Endothelial cell (in vitro differentiated cells): ENCODE measurements around the gene TWF2. TPM values are rescaled to one million over a fixed set of nuclear protein-coding genes. Genes with fewer than 3 reads are reported as not detected.
A peak's percentile ranks its signal among the peaks of the same experiment; 100 is the strongest.
"Not testable (repeated sequence)": the region's sequence is repeated elsewhere in the genome, so short reads cannot be mapped to it uniquely, and the experiment has no call there.

ENCODE experiments used
- DNase-seq: peaks from one replicate; pipeline ENCODE4 v3.0.0; 2021; ENCODE audit warnings: low spot score
- H3K27ac Mint-ChIP-seq: one replicate; pipeline ENCODE4 v1.8.0; 2021; ENCODE audit warnings: mixed read lengths, inconsistent platforms; ENCODE audit not compliant: unreplicated experiment
- H3K27me3 Mint-ChIP-seq: one replicate; pipeline ENCODE4 v1.8.0; 2021; ENCODE audit warnings: mild to moderate bottlenecking, moderate library complexity, mixed read lengths, inconsistent platforms; ENCODE audit not compliant: unreplicated experiment
- H3K36me3 Mint-ChIP-seq: one replicate; pipeline ENCODE4 v1.8.0; 2021; ENCODE audit warnings: mild to moderate bottlenecking, low read depth, mixed read lengths, inconsistent platforms; ENCODE audit not compliant: unreplicated experiment
- H3K4me1 Mint-ChIP-seq: one replicate; pipeline ENCODE4 v1.8.0; 2021; ENCODE audit warnings: mild to moderate bottlenecking, mixed read lengths, inconsistent platforms; ENCODE audit not compliant: unreplicated experiment
- H3K4me3 Mint-ChIP-seq: one replicate; pipeline ENCODE4 v1.8.0; 2021; ENCODE audit warnings: mild to moderate bottlenecking, mixed read lengths, inconsistent platforms; ENCODE audit not compliant: unreplicated experiment
- H3K9me3 Mint-ChIP-seq: one replicate; pipeline ENCODE4 v1.8.0; 2021; ENCODE audit warnings: mixed read lengths, inconsistent platforms; ENCODE audit not compliant: unreplicated experiment
- long read RNA-seq: library from polyadenylated mRNA; unstranded; transcript quantifications from one replicate; pipeline ENCODE4 v2.0.0, GENCODE V29; 2020; ENCODE audit not compliant: unreplicated experiment
- total RNA-seq: library from RNA; stranded (reverse); fragmentation: NEBNext Ultra II Directional; extraction: Animal tissue kit (Norgen Biotek cat#: 25700); gene quantifications from one replicate; pipeline ENCODE4 v1.2.1, GENCODE V29; 2021; ENCODE audit not compliant: unreplicated experiment
- TF ChIP-seq, protein P1 (sequence below): fragments of 200-600 bp; sonication (generic); IDR thresholded peaks from one replicate; pipeline ENCODE4 v1.5.0; 2021; ENCODE audit warnings: antibody characterized with exemption; ENCODE audit not compliant: unreplicated experiment

The TWF2 gene
- 85.3 TPM for total RNA-seq
- long read RNA-seq, transcript TWF2-201 (9 exons, 1,718 nt) = major isoform, 125 of 137 reads
- long read RNA-seq, partial matches to known transcripts = 2 of 137 reads
- long read RNA-seq, other reads (novel, unspliced or antisense) = 10 of 137 reads

DNA sequence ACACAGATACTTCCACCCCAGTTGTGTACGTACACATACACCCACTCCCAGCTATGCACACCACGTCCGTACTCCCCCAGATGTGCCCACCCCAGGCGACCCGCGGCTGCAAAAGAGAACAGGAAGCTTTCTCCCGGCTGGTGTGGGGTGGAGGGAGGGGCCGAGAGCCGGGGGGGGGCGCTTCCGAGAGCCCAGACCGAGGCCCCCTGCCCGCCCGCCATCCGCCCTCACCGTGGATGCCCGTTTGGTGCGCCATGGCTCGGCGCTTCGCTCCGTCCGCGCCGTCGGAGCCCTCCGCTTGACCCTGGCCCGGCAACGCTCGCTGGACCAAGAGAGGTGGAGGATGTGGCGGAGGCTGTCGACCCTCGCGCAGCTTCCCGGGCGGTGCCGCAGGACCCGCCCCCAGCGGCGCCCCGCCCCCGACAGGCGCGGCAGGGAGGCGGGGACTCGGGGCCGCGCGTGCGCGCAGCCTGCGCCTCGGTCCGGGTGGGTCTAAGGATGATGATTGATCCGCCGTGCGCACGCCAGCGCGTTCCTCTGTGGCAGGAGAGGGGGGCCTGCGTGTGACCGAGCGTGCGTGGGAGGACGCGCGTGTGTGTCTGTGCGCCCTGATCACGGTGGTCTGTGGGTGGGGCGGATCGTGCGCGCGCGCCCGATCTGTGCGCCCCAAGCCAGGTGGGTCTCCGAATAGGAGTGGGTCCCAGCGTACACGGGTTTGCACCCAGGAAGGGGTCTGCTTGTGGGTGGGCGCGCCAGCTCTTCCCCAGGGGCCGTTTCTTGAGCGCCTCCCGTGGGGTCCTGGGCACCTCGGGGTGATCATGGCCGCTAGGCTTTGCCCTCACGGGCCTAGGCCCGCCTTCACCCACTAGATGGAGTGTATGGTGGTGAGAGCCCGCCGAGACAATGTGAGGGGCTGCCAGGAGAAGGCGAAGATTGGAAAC, at the start of gene TWF2:
TSS of gene TWF2 (minus strand) at position 398 of the 941 bp plus-strand sequence. CDS start at position 256, 142 bp downstream.
- H3K36me3 Mint-ChIP-seq = peaks cover 3% of the 10 kb centered on the region
- DNase-seq = peak; percentile 87
- H3K9me3 Mint-ChIP-seq = no peaks in the 10 kb centered on the region
- TF ChIP-seq, protein P1, sequence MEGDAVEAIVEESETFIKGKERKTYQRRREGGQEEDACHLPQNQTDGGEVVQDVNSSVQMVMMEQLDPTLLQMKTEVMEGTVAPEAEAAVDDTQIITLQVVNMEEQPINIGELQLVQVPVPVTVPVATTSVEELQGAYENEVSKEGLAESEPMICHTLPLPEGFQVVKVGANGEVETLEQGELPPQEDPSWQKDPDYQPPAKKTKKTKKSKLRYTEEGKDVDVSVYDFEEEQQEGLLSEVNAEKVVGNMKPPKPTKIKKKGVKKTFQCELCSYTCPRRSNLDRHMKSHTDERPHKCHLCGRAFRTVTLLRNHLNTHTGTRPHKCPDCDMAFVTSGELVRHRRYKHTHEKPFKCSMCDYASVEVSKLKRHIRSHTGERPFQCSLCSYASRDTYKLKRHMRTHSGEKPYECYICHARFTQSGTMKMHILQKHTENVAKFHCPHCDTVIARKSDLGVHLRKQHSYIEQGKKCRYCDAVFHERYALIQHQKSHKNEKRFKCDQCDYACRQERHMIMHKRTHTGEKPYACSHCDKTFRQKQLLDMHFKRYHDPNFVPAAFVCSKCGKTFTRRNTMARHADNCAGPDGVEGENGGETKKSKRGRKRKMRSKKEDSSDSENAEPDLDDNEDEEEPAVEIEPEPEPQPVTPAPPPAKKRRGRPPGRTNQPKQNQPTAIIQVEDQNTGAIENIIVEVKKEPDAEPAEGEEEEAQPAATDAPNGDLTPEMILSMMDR = no peak
- H3K4me3 Mint-ChIP-seq = peak within 1 kb of the TSS; percentile 99
- H3K27ac Mint-ChIP-seq = peak within 1 kb of the TSS; percentile 88
- peaks cover 10% of the 10 kb centered on the region for H3K27me3 Mint-ChIP-seq
- H3K4me1 Mint-ChIP-seq = peaks cover 19% of the 10 kb centered on the region

DNA sequence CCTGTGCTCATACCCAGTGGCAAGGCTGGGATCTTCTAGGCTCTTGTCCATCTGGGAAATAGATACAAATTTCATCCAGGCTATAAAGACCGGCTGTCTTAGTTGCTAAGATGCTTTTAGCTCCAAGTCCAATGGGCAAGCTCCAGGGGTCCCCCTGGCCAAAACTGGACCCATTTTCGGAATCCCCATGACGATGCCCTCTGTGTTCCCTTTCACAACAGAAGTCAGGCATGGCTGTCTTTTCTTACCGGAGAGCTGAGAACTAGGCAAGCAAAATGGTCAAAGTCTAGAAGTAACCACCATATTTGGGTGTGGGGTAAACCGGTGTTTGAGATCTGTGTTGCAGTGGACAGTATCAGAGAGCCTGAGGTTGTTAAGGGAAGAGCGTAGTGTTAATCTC, 49.7 kb upstream of the TWF2 start:
- Mint-ChIP-seq H3K4me1 (peaks cover 20% of the 10 kb centered on the region), H3K9me3 (no peaks in the 10 kb centered on the region), H3K27ac (peak overlapping the region; percentile 100), H3K36me3 (peaks cover 5% of the 10 kb centered on the region), H3K27me3 (peaks cover 5% of the 10 kb centered on the region), H3K4me3 (peak overlapping the region; percentile 98)
- no peak for DNase-seq
- TF ChIP-seq, protein P1 = no peak

DNA sequence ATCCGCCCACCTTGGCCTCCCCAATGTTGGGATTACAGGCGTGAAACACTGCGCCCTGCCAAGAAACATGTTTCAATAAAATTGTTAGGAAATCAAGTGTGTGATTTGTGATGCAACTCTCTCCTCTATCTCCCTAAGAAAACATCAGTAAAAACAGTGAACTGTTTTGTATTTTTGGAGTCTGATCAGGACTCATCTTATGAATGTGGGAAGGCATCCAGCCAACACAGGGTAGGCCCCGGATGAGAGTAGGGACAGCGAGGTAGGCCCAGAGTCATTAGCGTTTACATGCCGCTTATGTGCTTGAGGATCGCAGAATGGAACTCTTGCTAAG, 47.8 kb upstream of the TWF2 start:
- Mint-ChIP-seq H3K27ac (peak overlapping the region; percentile 100), H3K4me3 (peak overlapping the region; percentile 98), H3K27me3 (peaks cover 5% of the 10 kb centered on the region), H3K4me1 (peaks cover 23% of the 10 kb centered on the region), H3K9me3 (no peaks in the 10 kb centered on the region), H3K36me3 (peaks cover 5% of the 10 kb centered on the region)
- TF ChIP-seq, protein P1 = no peak
- DNase-seq = no peak

DNA sequence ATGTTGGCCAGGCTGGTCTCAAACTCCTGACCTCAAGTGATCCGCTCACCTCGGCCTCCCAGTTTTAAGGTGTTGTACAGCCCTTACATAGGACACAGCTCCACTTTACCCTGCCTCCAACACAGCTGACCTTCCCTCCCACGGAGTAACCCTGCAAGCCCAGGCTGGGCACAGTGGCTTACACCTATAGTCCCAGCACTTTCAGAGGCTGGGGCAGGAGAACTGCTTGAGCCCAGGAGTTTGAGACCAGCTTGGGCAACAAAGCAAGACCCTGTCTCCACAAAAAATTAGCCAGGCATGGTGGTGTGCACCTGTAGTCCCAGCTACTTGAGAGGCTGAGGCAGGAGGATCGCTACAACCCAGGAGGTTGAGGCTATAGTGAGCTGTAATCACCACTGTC, 45.1 kb upstream of the TWF2 start:
- H3K4me1 Mint-ChIP-seq = peaks cover 35% of the 10 kb centered on the region
- not testable (repeated sequence) for H3K4me3 Mint-ChIP-seq, H3K36me3 Mint-ChIP-seq, H3K9me3 Mint-ChIP-seq, H3K27me3 Mint-ChIP-seq, DNase-seq, H3K27ac Mint-ChIP-seq

DNA sequence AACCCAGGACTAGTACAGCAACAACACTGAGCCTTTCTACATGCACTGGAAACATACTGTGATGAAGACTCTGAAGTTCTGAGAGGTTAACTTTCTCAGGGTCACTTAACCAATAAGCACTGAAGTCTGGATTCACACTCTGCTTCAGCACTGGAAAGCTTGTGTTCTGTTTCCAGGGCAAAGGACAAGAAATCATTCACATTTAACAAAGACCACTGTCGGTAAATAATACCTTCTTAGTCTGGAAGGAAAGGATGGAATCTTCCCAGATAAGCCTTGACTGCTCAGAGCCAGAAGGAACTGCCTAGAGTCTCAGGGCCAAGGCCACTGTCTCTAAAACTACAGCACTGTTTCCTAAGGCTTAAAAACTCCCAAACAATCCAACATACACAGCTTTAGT, 44.3 kb upstream of the TWF2 start:
- no peak for DNase-seq
- Mint-ChIP-seq H3K36me3 (peaks cover 5% of the 10 kb centered on the region), H3K27me3 (peaks cover 4% of the 10 kb centered on the region), H3K27ac (no peak overlapping the region), H3K4me3 (no peak overlapping the region), H3K4me1 (peaks cover 29% of the 10 kb centered on the region), H3K9me3 (no peaks in the 10 kb centered on the region)
- TF ChIP-seq, protein P1 = no peak
